AG08395 (cell line): ENCODE results near the gene RTN4IP1.

Source experiments
- DNase-seq: peaks from one replicate; pipeline ENCODE4 v3.0.0; 2012; ENCODE audit warnings: mixed read lengths, low spot score

RTN4IP1 gene

DNA sequence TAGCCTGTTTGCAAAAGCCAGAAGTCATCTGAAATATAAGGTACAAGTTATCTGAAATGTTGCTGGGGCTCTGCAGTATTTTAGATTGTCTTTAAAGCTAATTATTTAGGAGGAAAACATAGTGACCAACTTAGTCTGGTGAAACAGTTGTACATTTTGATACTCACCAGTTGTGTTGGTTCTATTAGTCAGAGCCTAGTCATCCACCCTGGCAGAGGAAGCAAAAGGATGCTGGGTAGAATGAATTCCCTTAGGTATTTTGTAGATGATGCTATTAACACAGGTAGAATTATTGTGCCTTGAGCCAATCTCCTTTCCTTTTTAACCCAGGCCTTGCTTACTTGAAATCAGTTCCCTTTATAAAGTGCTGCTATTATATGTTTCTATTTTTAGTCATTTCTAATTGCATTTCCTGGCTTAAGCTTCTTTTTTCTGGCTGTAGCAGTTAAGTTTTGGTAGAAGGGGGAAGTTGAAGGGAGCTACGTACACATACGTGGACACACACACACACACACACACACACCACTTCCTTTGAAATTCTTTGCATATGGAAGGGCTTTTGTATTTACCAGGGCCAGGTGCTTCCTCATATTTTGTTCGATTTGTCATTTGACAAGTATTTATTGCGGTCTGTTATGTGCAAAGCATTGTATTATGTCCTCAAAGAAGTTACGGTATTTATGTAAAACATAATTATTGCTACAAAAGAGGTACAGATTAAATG is 82.4 kb downstream of the RTN4IP1 start:
- DNase-seq, result peak; percentile 78

DNA sequence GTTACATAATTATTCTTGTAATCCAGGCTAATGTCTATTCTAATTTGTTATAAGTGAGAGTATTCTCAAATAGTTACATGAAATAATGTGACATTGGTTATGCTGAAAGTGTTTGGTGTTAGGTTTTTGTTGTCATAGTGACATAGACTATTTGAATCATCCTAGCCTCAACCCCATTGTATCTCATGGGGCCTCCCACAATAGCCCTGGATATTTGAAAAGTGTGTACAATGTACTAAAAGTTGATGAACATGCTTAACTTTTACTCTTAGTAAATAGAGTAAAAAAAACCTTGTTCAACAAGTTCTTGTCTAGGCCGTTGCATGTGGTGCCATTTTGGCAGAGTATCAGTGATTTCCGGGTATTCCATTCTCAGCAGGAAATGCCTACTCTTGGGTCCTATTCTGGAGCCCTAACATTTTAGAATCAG is 83.0 kb downstream of the RTN4IP1 start:
- DNase-seq, result peak; percentile 49

DNA sequence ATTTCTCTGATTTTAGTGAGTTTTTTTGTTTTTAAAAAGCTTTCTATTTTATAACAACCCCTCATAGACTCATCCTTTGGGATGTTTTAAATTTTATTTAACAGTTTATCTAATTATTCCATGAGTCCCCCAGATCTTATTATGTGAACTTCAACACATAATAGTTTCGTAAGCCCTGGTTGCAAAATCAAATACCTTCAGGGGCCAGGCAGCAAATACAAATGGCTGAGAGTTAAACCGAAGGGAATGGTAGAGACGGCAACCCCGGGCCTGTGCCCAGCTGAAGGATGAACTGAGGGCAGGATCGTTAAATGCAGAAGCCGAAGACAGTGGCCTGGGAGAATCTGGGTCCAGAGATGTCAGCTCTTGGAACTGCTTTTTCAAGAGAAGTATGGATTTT is 88.4 kb downstream of the RTN4IP1 start:
- DNase-seq, result no peak

DNA sequence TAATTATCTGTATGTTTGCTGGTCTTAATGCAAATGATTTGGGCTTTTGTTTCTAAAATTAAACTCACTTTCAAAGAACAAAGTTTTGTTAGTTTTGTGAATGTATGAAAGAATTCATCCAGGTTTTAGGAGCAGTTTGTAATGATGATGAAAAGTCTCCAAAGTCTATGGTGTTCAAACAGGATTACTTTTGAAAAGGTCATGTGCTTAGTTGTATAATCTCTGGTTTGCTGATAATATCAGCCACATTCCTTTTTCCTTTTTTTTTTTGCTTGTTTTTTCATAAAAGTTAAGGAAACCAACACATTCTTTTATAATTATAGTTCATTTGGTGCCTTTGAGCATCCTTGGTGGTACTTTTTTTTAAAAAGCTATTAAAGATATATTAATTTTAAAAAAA is 88.9 kb downstream of the RTN4IP1 start:
- DNase-seq, result no peak

DNA sequence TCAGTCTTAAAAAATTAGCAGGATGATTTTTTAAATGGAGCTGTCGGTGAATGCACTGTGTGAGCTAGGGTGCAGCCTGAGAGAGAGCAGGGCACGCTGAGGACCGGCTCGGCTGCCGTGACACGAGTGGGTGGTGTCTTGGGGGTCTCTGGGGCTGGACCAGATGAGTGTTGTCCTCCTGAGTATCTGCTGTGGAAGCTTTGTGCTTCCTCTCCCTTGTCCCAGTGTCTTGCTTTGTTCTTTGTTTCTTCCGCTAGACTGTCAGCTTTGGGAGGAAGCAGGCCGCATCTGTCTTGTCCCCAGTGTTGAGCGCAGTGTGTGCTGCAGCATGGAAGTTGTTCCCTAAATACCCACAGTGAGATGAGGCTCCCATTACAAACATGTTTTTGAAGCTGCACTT is 89.4 kb downstream of the RTN4IP1 start:
- DNase-seq, result no peak

DNA sequence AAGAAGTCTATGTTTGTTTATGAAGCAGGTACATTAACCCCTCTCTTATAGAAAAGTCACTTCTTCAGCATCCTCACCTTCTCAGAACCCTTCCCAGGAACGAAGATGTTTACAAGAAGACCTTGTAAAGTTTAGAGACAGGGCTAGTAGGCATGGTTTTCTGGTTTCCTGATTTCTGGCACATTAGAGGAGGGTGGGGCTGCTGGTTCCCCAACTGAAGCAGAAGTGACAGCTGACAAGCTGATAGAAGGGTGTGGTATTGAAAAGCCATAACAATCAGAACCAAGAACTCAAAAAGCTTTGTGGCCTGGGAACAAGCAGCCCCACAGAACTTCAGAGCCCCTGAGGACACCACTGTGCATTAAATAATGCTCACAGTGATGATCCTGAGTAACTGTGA is 91.2 kb downstream of the RTN4IP1 start:
- no peak for DNase-seq

DNA sequence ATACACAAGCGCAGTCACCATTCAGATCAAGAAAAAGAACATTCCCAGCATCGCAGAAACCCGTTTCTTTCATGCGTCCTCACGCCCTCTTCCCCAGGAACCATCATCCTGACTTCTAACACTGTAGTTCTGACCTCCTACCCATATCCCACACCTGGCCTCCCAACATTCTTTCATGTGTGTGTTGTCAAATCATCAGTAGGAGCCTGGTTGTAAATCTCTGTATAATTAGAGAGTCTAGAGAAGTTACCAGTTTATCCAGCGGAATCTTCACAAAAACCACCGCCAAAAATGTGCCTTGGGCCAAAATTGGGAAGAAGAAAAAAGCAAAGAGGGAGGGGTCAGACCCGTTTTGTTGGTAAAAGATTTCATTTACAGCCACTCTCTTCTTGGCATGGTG is 91.6 kb downstream of the RTN4IP1 start:
- DNase-seq, result no peak

DNA sequence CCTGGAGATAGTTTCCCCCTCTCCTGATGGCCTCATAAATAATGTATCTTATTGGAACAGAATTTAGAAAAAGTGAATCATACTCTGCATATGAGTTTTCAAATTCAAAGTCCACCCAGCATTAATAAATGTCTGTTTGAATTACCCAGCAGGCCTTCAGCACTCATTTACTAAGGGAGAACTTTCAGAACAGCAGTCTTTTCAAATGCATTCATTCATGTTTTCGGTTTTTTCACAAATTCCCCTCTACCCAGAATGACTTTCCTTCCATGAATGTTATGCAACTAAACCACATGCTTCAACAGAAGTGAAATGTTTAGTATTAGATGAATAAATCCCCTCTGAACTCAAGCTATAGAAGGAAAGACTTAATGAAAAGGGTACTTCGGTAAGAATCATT is 92.4 kb downstream of the RTN4IP1 start:
- DNase-seq, result no peak

DNA sequence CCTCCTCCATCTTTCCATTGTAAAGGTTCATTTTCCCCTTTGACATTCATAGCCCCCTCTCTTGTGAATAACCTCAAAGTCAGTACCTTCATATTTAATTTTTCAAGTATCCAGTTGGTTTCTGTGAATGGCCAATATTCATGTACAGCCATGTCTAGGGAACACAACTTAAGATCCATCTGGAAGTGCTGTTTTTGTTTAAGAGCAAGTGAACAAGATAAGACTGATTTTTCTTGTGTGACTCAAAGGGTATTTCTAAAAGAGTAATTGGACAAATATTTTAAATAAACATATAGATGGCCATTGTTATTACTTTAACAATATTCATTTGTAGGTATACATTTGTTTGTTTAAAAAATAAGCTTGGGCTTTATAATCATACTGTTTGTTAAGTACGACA is 92.9 kb downstream of the RTN4IP1 start:
- DNase-seq, result no peak

DNA sequence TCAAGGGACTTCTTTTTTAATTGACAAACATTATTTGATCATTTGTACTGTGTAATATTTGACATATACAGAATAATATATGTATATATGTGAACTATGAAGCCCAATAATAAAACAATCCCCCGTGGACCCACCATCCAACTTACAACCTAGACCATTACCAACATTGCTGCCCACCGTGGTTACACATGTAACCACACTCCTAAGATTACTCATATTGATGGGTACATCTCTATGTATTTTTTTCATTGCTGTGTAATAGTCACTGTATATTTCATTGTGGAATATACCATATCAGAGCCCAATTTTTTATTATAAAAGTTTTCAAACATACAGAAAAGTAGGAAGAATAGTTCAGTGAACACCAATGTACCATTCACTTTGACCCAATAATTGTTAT is 94.3 kb downstream of the RTN4IP1 start:
- no peak for DNase-seq

DNA sequence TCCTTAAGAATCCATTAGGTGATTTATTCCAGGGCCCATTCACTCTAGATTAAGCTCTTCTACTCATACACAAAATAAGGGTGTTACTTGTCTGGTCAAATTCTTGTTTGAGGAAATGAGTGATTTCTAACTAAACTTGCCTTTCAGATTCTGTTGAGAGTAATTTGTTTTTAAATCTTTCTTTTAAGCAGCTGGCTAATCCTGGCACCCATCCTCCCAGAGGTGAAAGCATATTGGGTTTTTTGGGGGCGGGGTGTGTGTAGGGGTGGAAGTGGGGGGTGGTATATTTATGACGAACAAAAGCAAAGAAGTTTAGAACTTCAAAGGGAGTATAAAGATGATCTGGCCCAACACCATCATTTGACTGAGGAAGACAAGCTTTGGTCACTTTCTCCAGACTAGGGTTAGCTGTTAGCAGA is 94.7 kb downstream of the RTN4IP1 start:
- no peak for DNase-seq

DNA sequence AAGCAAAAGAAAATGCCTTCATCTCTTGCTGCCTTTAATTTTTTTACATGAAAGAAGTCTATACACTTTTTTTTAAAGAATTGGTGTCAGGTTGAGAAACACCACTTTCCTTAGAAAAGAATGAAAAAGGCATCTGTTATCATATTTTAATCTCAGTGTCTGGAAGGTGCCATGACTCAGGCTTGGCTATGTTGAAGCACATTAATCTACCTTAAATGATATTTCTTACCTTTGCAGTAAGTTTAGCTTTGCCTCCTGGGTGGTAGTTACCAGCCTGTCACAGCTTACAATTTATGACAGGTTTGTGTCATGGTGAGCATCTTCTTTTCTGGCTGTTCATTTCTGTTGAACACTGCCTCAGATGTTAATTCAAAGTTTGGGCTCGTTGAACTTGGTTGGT is 95.3 kb downstream of the RTN4IP1 start:
- no peak for DNase-seq

DNA sequence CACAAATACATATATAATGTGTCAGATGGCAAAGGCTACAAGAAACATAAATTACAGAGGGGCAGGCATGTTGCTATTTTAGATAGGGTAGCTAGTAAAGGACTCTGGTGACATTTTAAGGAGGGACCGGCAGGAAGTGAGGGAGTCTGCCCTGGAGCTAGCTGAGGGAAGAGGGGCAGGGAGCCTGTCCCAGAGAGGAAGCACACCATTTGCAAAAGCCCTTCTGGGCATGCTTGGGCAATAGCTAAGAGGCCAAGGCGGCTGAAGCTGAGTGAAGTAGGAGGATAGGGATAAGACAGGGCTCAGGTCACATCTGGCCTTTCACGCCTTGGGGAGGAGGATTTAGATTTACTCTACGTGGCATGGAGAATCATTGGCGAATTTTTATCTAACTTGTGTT is 96.2 kb downstream of the RTN4IP1 start:
- DNase-seq, result no peak

DNA sequence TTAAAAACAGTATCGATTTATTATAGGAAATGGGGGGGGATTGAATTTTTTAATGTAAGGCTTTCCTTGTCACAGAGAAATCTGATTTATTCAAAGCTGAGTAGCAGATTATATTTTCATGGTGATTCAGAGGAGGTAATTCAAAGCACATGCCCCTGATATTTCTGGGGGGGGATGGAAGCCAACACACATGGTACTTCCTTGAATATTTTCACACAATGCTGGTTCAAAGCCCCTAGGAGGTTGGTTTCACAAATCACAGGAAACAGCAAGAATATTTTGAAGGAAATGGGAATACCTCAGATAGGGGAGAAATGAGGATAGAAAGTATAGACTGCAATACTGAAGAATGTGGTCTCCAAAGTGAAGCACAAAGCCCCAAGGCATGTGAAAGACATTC is 98.8 kb downstream of the RTN4IP1 start:
- DNase-seq, result peak; percentile 40

DNA sequence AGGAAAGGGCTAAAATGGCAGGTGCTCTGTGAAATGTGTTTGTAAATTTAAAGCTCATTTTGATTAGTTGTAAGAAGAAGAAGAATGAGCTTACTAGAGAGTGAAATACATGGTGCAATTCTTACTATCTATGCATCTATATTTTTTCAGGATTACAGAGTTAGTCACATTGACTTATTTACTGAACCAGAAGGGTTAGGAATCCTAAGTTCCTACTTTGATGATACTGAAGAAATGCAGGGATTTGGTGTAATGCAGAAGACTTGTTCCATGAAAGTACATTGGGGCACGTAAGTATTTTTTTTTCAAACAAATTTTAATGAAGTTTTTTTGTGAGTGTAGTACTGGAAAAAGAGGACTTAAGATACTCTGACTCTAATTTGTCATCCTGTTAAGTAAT is 99.3 kb downstream of the RTN4IP1 start:
- no peak for DNase-seq

DNA sequence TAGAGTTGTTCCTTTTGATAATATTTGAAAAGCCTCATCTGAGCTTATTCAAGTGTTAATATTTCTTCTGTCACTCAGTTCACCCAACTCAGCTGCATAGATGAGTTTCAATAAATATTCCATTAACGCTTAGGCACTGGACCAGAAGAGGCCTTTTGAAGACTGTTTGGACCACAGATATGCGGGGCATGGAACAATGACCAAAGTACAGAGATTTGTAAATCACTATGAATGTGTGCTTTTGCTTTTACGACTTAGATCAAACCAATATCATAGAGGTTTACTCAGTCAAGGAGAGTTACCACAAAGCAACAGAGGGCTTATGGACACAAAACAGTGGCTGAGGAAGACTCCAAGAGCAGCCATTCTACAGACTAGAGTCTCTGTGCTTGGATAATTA is 99.9 kb downstream of the RTN4IP1 start:
- no peak for DNase-seq

DNA sequence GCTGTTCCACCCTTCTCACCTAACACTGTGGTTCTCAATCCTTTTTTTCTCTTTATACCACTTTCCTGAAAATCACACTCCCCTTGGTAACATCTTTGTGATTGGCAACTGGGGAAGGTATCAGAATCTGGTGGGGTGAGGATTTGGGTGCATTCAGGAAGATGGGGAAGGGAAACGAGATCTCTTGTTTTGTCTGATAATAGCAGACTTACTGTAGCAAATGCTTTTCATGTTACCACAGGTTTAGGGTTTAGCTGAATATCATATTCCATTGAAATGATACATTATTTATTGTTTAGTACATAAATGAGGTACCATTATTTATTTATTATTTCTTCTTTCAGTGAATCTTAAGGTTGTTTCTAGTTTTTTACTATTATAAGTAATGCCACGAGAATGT is 100.8 kb downstream of the RTN4IP1 start:
- DNase-seq, result no peak

DNA sequence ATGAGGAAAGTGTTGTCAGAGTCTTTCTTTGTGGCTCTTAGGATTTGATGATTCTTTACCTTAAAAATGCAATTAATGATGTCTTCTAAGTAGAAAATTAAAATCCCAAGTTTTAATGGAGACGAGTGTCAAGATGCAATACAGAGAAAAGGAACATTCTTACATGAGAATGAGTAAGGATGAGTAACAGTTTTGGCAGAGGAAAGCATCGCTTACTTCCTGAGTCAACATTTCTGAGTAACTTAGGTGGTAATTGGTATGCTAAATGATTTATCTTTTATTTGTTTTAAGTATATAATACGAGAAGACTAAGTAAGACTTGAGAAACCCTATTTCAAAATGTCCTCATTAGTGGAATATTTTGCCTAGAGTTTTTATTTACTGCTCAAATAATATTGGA is 101.3 kb downstream of the RTN4IP1 start:
- DNase-seq, result peak; percentile 83

DNA sequence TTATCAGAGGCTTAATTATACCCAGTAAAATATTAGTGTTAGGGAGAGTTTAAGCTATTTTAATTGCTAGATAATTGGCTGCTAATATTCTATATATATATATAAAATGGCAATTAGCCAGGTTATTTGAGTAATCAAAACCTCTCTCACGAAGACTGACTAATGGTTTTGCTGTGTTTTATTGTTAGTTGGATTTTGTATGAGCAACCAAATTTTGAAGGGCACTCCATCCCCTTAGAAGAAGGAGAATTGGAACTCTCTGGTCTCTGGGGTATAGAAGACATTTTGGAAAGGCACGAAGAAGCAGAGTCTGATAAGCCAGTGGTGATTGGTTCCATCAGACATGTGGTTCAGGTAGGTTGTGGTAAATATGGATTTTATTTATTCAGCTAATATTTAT is 102.2 kb downstream of the RTN4IP1 start:
- DNase-seq, result no peak

DNA sequence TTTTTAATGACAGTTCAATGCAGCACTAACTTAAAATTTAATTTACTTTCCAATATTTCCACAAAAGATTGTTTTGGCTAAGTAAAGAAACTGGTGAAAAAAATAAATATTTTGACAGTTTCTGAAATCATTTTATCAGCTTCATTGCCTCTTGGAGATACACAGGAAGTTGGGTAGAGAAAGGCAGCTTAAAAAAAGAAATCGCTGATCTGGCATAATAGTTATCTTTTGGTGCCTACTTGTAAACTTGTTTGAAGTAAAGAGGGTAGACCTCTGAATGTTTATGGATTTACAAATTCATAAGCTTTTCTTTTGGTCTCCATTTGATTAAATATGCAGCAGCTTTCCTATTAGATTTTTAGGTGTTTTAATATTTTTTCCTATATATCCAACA is 103.4 kb downstream of the RTN4IP1 start:
- DNase-seq, result no peak

DNA sequence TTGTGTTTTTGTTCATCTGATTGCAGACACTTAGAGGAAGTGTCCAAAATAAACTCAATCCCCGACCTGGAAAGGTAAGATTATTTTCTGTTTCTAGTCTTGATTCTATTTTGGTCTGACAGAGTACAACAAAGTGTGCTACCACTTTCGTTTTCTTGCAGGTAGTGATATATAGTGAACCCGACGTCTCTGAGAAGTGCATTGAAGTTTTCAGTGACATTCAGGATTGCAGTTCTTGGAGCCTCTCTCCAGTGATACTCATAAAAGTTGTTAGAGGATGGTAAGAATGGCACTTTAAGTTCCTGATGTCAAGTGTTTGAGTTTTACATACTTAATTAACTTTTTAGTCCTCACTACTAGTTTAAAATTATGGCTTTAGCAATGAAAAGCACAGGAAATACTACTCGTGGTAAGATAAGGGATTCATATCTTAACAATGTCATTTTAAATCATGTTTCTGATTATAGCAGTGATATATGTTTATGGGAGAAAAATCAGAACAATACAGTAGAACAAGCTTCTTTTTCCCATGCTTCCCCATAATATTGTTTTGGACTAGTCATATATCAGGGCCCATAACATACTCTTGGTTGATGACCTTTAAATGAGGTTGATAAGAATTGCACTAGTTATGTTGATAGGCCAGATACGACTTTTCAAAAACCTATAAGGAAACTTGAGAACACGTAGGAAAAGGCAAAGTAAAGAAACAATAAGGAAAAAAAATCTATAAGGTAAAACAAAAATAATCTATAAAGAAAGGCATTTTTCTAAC is 104.0 kb downstream of the RTN4IP1 start:
- no peak for DNase-seq

DNA sequence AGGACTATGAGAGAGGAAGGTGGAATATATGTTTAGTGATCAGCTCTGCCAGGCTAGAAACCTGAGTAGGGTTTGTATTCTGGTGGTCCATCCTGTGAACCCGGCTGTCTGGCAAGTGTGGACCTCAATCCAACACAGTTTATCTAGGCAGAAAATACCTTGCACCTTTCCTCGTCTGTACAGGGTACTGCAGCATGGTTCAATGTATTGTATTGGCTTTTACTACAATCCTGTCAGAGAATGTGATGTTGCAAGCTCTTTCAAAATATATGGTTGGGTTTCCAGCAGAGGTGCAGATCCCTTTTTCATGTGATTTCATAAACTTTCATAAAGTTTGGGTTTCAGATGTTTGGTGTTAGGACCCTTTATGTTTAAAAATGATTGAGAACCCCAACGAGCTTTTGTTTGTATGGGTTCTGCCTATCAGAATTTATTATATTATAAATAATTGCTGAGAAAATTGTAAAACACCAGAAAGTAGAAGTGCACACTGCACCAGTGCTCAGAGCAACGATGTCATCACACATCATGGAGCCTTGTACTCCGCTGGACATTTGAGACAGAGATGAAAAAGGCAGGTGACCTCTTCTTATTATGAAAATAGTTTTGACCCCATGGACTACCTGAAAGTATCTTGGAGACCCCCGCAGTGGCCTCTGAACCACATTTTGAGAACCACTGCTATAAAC is 106.6 kb downstream of the RTN4IP1 start:
- no peak for DNase-seq
